GM18951 (cell line): ENCODE results near the gene AUTS2.

Source experiments
- POLR2A ChIP-seq: IDR thresholded peaks from 4 replicates; pipeline ENCODE4 v1.6.1; 2011; ENCODE audit warnings: mild to moderate bottlenecking; ENCODE audit not compliant: insufficient read length, insufficient read depth; ENCODE audit errors: extremely low read depth
- in situ Hi-C: fragments of 300-500 bp; cut with MboI; formaldehyde crosslinking; loops from one replicate; pipeline ENCODE4 v1.12.0; 2022; ENCODE audit warnings: low sequenced_read_pairs, mixed read lengths, inconsistent platforms; ENCODE audit not compliant: unreplicated experiment

Gene AUTS2

DNA sequence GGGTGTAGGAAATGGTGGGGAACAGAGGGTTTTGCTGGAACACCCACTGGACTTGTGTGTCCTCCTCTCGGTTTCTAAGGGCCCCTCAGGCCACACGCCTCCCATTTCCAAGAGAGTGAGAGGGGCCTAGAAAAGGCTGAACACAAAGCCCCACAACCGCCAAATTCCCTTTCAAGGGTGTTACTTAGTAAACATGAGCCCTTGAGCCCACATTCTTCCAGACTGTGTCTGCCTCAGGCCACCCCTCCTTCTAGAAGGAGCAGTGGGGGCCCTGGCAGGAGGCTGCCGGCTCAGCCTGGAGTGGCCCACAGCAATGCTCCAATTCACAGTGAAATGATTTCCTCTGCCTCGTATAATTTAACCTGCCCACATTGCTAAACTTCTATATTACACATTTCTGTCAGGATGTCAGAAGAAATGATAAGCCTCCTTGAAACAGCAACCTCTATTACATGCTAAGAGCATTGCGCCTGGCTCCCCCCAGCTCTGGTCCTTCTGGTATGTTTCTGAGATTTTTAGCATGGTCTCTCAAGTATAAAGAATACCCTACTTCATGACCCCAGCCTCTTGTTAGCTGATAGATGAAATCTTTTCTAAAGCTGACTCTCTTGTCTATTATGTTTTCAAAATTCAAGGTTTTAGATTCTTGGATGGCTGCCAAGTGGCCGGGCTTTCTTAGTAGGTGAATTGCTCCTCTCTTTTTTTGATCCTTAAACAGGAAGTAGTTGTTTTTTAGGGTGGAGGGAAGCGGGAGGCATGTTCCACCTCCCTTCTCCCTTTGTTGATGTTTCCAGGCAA lies 859.8 kb downstream of the AUTS2 start:
- no peak for TF ChIP-seq POLR2A

DNA sequence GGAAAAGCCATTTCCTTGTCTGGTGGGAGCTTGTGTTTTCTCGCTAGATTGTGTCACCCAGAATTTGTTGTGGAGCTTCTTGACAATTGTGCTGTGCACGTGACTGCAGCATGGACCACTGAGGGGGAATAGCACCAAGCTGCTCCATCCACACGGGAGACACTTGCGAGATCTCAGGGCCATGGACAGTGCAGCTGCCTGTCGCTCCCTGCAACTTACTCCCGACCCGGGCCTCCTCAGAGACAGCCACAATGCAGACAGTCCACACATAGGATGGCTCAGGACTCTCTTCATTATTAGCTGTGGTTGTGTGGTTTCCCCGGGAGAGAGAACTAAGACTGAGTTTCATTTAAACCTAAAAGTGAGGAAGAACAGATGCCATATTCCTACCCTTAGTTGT lies 860.5 kb downstream of the AUTS2 start:
- TF ChIP-seq POLR2A, result no peak
- in situ Hi-C loops, result no loop called here

More for the DNA sequence above, 859.8 kb downstream of the AUTS2 start:
- in situ Hi-C loops, result no loop called here

DNA sequence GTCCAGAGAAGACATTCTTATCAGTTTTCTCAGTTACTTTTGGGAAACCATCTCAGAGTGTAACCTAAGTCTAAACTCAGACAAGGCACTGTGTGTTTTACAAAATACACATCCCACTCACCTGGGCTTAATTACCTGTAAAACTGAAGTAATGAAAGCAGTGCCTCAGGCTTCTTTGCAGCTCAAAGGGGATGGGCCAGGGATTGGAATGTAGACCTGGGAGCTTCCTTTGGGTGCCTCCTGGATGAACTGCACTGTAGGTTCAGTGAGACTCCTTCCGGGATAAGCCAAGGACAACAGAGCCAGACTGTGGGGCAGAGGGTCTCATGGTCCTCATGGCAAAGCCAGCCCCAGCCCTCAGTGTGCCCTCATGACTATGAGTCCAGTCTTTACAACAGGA lies 861.3 kb downstream of the AUTS2 start:
- in situ Hi-C loops, result no loop called here
- no peak for TF ChIP-seq POLR2A

DNA sequence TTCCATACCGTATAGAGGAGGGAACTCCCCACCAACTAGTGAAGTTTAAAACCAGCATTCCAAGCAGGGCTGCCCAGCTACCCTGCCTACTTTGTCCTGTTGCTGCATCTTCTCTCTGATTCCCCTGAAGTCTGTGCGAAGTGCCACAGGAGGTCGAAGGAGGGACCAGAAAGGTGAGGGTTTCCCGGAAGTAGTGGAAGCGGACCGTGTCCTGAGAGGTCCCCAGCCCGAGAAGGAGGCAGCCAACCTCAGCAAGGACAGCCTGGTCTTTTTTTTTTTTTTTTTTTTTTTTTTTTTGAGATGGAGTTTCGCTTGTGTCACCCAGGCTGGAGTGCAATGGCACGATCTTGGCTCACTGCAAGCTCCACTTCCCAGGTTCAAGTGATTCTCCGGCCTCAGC lies 861.8 kb downstream of the AUTS2 start:
- TF ChIP-seq POLR2A, result no peak
- in situ Hi-C loops, result no loop called here

DNA sequence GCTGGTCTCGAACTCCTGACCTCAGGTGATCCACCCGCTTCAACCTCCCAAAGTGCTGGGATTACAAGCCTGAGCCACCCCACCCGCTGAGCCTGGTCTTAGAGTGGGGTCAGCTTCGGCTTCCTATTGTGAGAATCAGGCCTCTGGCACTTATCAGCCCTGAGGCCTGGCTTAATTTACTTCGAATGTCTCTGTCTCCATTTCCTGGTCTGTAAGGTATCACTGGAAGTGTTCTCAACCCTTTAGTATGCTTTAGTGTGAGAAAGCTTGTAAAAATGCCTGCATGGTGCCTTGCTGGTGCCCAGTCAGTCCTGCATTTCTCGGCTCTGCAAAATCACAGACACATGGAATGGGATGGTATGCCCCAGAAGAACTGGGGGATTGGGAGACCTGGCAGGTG lies 862.3 kb downstream of the AUTS2 start:
- in situ Hi-C loops, result no loop called here
- TF ChIP-seq POLR2A, result no peak

DNA sequence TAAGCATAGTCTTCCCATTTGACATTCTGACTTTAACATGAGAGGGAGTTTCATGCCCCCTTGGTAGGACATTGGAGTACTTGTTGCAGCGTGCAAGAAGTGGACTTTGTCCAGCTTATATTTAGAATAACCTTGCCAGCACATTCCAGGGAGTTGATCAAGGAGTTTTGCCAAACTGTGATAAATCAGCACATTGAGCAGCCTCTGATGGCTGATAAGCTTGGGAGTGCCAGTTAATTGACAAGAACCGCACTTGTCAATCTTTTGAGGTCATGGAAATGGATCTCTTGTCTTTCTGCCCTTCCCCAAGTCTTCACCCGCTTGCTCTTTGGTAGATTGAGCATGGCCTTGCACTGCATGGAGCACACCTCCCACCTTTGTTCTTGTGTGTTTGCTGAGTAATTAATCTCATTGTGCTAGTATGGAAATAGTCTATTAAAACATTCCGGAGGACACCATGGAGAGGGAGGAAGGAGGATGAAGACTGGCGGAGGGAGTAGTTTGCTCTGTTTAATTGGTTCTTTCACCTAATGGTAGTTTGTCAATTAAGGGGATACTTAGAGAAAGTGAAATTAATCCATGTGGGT lies 865.2 kb downstream of the AUTS2 start:
- in situ Hi-C loops, result no loop called here
- TF ChIP-seq POLR2A, result no peak

DNA sequence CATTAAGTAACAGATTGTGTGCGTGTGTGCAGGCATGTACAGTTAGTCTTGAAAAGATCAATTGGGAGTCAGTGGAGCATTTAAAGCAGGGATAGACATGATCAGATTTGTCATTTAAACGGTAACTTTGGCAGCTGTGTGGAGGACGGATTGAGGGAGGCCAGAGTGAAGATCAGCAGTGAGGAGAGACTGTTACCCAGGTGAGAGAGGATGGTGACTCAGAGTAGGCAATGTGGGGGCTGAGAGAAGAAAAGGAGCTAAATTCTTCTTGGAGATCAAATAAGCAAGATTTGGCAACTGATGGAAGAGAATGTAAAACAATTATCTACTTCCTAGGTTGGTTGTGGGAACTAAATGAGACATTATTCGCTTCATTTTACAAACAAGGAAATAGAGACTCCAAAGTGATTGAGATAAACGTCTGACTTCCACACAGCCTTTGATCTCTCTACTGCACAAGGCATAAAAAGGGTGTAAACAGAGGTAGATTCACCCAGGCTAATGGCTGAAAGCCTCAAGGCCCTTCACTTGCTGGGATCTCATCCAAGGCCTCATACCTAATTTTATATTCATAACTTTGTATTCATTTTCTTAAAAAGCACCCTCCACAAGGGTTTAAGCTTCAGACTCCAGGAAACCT lies 868.6 kb downstream of the AUTS2 start:
- in situ Hi-C loops, result no loop called here
- no peak for TF ChIP-seq POLR2A

DNA sequence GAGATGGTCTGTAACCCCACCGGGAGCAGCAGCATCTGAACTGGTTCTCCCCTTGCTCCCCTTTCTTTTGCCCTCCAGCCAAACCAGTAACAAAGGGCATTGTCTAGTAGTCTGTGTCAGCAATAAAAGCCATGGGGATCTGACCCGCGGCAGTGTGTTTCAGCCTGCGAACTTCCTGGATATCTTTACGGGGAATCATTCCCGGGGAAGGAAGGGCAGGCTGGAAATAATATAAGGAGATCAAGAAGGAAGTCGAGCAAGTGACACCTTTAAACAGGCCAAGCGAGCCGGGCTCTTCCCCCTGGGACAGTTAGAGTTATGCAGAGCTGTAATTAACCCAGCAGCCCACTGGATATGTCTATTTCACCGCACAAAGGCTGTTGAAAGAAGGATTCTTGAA lies 872.5 kb downstream of the AUTS2 start:
- no peak for TF ChIP-seq POLR2A
- in situ Hi-C loops, result no loop called here

DNA sequence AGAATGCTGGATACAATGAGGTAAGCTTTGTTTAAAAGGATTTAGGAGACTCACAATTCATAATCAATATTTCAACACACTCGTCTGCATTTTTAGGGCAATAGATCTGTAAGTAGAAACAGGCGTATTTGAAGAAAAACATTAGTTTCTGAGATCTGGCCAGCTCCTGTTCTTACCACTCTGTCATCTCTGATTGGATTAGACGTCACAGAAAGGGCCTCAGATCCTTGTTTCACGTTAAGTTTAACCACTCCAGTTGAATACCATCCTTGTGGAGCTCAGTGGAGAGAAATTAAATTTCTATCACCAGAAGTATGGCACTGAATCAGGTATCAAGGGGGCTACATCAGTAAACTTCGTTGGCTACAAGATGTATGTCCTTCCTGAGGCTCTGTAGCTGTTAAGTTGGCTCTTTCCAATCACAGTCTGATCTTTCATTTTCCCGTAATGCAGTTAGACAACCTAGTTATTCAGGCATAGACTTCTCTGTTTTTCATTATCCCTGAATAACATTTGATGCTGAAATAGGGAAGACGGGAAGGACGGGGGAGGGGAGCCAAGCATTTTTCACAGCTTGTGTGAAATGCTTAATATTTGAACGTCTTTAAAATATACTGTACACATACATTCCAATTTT lies 874.4 kb downstream of the AUTS2 start:
- TF ChIP-seq POLR2A, result no peak
- in situ Hi-C loops, result no loop called here

DNA sequence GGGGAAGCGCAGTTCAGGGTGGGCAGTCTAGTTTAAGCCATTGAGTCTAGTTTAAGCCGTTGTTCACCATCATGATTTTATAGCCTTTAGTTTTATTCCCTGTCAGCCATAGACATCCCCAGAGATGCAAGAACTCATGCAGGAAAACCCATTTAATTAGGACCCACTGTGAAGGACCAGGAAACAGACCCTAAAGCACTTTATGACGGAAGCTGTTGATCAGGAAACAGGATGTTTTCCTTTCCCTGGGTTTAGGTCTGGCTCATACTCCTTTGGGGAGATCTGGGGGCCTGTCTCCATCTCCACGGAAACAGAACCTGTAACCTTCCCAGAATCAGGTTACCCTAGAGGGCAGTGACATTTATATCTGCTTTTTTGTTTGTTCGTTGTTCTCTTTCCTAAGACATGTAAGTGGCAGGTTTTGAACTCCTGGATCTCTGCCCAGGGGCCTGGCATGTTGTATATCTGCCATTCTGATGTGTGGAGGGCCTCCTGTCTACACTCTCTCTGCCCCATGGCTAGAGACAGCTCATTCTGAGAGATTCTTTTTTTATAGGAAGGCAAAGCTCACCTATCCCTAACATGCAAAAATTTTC lies 876.5 kb downstream of the AUTS2 start:
- no peak for TF ChIP-seq POLR2A

DNA sequence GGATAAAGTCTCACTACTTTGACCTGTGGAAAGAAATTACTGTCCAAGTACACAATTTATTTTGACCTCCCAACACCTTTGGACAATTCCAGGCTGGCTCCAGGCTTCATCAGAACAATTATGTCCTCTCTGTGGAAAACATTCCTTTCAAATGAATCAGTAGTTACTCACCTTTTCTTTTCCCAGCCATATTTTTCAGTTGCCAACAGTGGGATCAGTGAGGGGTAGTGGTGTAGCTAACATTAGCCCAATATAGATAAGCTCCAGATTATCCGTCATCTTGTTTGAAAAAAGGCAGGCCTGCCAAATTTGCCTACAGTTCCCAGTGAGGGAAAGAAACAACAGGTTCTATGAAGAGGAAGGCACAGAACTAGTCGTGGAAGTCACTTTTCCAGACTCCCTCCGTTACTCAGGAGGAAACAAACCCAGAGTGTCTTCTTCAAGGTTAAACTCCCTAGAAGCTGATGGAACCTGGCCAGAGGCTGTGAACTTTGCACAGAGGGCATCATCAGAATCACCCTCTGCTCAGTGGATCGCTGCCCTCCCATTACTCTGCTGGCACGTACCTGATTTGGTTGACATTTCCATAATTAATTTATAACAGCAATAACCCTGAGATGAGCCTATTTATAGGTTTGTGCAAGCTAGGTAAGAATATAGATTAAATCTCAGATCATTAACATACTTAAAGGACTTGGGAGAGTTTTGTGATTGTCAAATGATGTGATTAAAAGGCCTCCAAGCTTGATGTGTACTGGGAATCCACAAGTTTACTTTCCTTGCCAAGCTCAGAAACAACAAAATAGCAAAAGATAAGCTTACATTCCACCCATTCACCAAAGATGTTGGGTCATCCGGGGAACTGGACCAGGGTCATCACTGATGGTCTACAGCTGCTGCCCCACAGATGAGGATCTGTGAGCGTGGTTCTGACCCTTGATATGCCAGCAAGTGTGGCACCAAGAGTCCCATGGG lies 879.0 kb downstream of the AUTS2 start:
- TF ChIP-seq POLR2A, result no peak
- in situ Hi-C loops, result no loop called here

More for the DNA sequence above, 876.5 kb downstream of the AUTS2 start:
- in situ Hi-C loops, result no loop called here
